Forelimb muscle (tissue), 1 donor: ENCODE results near the gene SPINK1. TPM values are rescaled to one million over a fixed set of nuclear protein-coding genes. Genes with fewer than 3 reads are reported as not detected.

Experiments used
- polyA plus RNA-seq: library from polyadenylated mRNA; unstranded; fragments of 120-200 nt; gene quantifications from one replicate; pipeline ENCODE4 v1.2.1, GENCODE V29; 2013; ENCODE audit not compliant: insufficient read length

Gene SPINK1
- polyA plus RNA-seq, 1 donor = not detected

Other genes starting within 250 kb of the SPINK1 start
- gene JAKMIP2, start 48.9 kb downstream of the SPINK1 start, polyA plus RNA-seq = 1.4 TPM
- gene SCGB3A2, start 47.0 kb upstream of the SPINK1 start, polyA plus RNA-seq = not detected
- not detected for gene C5orf46, start 74.9 kb upstream of the SPINK1 start, polyA plus RNA-seq
- not detected for gene SPINK5, start 232.3 kb upstream of the SPINK1 start, polyA plus RNA-seq